ENCODE measurements around the gene CEP131.

CEP131 gene

GRCh38 chr17:81173052-81173761 lies 49.6 kb downstream of the CEP131 start:
- no peak for FAIRE-seq
- no peak for DNase-seq (ENCODE audit: extremely low spot score, insufficient read length, low read depth)

DNA sequence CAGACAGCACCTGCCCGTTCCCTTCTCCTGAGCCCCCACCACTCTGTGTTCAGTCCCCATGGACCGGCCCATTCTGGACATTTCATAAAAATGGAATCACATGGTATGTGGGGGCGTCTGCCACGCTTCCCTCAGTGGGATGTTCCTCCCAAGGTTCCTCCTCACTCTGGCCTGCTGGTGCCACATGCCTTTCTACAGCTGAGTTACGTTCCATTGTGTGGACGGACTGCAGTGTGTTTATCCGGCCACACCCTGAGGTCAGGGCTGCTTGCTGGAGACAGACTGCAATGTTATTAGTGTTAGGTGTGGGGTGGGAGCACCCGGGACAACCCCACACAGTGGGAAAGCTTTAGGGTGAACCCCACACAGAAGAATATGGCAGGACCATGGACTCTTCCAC lies 50.8 kb downstream of the CEP131 start:
- DNase-seq (ENCODE audit: extremely low spot score, insufficient read length, low read depth): no peak

DNA sequence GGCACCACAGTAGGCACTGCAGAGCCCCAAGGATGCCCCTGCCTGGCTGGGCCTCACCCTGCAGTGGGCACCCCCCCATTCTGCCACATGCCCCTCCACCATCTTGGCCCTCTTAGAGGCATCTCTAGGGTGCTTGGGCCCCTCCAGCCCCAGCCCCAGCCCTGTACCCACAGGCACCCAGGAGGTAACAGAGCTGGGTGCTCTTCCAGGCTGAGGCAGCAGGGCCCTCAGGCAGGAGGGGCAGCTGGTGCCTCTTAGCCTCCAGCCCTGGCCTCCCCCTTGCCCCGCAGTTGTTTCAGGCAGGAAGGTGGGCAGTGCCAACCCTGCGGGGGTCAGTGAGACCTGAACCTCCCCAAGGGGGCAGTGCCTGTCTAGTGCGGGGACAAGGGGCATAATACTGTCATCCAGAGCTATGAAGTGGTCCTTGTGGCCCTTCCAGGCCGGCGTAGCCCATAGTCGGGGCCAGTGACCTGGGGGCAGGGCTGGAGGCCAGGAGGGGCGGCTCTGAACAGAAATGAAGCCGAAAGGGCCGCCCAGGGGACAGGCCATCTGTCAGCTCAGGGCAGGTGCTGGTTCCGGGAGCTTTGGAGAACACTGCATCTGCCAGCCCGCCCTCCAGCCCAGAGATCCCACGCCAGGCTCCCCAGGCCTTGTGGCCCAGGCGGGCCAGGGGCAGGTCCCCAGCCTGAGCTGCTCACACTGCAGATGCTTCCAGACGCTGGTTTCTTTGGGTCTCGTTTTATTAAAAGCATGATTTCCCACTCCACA lies 51.9 kb downstream of the CEP131 start:
- no peak for FAIRE-seq
- no peak for DNase-seq (ENCODE audit: extremely low spot score, insufficient read length, low read depth)

More for the DNA sequence above, 50.8 kb downstream of the CEP131 start:
- FAIRE-seq: no peak

GRCh38 chr17:81169870-81170309 lies 52.9 kb downstream of the CEP131 start:
- FAIRE-seq: no peak

GRCh38 chr17:81167638-81168037 lies 55.1 kb downstream of the CEP131 start:
- DNase-seq (ENCODE audit: extremely low spot score, insufficient read length, low read depth) (no peak), FAIRE-seq (no peak)

More at GRCh38 chr17:81169870-81170309, 52.9 kb downstream of the CEP131 start:
- DNase-seq (ENCODE audit: extremely low spot score, insufficient read length, low read depth): no peak

DNA sequence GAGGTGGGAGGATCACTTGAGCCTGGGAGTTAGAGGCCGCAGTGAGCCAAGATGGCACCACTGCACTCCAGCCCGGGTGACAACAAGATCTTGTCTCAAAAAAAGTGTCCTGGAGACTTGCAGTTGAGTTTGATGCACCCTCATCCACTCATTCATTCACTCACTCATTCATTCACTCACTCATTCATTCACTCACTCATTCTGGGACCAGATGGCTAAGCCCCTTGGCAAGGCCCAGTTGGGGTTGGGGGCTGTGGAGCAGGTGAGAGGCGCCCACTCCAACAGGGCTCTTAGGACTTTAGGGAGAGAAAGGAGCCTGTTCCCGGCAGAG lies 55.6 kb downstream of the CEP131 start:
- no peak for FAIRE-seq
- no peak for DNase-seq (ENCODE audit: extremely low spot score, insufficient read length, low read depth)

GRCh38 chr17:81166033-81166492 lies 56.7 kb downstream of the CEP131 start, which contains the start of gene AATK:
Gene AATK, minus strand, starts transcription at chr17:81166221. Its CDS starts 229 bp downstream, at chr17:81165992.
- DNase-seq (ENCODE audit: extremely low spot score, insufficient read length, low read depth): no peak
- FAIRE-seq: no peak

DNA sequence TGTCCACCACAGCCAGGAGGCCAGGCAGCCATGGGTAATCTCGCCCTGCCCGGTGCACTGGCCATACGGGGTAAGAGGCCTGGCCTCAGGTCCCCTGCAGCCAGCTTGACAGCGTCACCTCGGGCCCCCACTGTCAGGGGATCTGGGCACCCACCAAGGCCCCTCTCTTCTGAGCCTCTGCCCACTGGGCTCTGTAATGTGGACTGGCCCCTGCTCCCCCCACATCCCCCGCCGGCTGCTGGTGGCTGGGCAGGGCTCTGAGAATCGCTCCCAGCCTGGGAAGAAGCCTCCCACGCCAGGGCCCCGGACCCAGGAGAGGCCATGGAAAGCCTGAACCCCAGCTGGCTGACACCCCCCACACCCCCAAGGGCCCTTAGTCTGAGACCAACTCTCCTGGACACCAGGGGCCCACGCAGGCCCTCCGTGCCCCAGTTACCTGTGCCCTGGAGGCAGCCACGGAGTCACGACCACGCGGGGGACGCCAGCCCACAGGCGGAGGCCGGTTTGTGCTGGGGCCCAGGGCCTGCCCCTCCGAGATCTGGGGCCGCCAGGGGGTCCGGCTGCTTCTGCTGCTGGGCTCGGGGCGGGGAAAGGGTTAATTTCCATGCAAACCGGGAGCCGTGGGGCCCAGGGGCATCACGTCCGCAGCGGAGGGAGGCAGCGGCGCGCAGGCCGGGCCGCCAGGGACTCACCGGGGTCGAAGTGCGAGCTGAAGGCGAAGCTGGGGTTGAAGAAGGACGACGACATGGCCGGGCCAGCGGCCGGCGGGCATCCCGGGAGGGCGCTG lies 57.3 kb downstream of the CEP131 start, which contains the start of gene PVALEF:
Gene PVALEF, plus strand, starts transcription at position 262 of the 787 bp plus-strand sequence. CDS start 15,720 bp downstream, outside the sequence.
- no peak for DNase-seq (ENCODE audit: extremely low spot score, insufficient read length, low read depth)
- no peak for FAIRE-seq

GRCh38 chr17:81164371-81165245 lies 58.2 kb downstream of the CEP131 start:
- DNase-seq (ENCODE audit: extremely low spot score, insufficient read length, low read depth) (no peak), FAIRE-seq (no peak)

DNA sequence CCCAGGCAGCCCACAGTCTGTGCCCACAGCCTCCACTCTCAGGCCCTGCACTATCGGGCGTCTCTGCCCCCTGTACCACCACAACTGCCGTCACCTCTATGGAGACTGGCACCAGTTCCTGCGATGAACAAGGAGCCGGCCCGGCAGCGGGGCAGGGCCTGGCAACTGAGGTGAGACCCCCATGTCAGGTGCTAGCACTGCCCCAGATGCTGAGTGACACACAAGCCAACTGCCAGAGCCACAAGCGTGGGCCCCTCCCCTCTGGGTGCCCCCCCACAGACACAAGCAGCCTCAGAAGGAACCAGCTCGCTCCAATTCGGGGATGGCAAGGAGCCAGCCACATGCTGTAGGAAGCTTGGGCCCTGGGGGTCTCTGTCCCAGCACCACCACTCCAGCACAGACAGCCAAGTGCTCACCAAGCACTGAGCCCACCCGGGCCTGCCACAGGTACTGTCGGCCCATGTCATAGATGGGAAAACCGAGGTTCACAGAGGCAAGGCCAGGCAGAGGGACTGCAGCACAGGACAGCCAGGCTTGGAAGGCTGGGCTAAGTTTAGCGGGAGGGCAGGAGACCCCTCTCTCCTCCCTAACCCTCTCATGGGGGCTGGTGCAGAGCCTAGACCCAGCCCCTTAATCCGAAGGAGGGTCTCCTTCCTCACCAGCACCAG lies 58.9 kb downstream of the CEP131 start:
- DNase-seq (ENCODE audit: extremely low spot score, insufficient read length, low read depth): no peak
- no peak for FAIRE-seq

DNA sequence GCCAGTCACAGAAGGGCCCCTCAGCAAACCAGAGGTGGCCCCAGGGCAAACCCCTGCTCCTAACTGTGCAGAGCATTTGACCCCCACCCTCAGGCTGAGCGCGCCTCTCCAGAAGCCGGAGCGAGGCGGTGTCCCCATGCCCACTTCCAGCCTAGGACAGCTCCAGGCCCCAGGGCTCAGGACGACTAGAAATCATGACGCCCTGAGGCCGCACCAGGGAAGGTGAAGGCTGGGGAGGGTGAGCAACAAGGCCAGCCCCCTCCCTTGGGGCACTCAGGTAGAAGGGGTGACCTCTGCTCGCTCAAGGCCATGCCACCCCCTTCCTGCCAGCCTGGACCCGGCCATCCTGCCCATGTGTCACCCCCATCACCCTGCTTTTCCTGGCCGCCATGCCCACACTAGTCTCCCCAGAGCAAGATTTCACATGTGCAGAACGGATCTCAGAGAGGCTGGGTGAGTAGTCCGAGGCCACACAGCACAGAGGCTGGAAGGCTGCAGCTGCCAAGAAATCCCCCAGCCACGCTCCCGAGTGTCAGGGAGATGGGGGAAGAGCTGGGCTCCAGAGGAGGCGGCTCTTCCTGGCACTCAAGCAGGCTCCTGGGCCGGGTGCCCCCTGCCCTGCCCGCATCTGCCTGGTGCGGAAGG lies 59.6 kb downstream of the CEP131 start:
- DNase-seq (ENCODE audit: extremely low spot score, insufficient read length, low read depth): no peak
- no peak for FAIRE-seq

DNA sequence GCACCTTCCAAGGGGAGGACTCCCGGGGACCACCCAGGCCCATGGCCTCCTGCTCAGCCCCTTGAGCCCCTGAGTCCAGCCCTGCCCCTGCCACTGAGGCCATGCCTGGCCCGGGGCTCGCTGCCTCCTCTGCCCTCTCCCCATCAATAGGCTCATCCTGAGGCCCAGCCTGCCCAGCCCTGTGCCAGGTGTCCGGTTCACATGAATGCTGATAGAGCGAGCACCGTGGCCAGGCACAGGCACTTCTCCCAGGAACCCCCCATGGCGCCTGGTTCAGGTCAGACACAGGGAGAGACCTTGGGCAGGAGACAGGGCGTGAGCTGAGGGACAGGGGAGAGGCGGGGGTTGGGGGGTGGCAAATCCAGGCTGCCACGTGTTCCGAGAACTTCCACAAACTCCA lies 60.3 kb downstream of the CEP131 start:
- no peak for FAIRE-seq
- no peak for DNase-seq (ENCODE audit: extremely low spot score, insufficient read length, low read depth)

GRCh38 chr17:81161972-81162371 lies 60.8 kb downstream of the CEP131 start:
- no peak for DNase-seq (ENCODE audit: extremely low spot score, insufficient read length, low read depth)
- no peak for FAIRE-seq

GRCh38 chr17:81161536-81161935 lies 61.2 kb downstream of the CEP131 start:
- FAIRE-seq (no peak), DNase-seq (ENCODE audit: extremely low spot score, insufficient read length, low read depth) (no peak)

- no peak for DNase-seq (ENCODE audit: extremely low spot score, insufficient read length, low read depth)
These were observed 61.9 kb downstream of the CEP131 start for GRCh38 chr17:81160747-81161453.

DNA sequence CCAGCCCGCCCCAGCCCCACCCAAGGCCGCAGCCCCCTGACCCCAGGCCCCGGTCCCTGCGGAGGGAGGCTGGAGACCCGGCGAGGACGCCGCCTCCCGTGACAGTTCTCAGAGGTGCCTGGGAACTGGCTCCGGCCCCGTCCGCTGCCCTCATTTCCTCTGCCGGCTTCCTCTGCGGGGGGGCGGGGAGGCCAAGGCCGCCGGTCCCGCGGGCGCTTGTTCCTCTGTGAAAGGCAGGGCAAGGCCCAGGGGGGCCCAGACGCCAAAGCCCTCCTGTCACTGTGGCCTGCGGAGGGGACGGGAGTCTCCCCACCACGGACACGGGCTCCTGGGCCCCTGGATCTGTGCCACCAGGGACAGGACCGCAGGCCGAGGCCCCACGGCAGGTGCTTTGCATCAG lies 62.5 kb downstream of the CEP131 start:
- DNase-seq (ENCODE audit: extremely low spot score, insufficient read length, low read depth): no peak
- FAIRE-seq: no peak

More at GRCh38 chr17:81160747-81161453, 61.9 kb downstream of the CEP131 start:
- no peak for FAIRE-seq

DNA sequence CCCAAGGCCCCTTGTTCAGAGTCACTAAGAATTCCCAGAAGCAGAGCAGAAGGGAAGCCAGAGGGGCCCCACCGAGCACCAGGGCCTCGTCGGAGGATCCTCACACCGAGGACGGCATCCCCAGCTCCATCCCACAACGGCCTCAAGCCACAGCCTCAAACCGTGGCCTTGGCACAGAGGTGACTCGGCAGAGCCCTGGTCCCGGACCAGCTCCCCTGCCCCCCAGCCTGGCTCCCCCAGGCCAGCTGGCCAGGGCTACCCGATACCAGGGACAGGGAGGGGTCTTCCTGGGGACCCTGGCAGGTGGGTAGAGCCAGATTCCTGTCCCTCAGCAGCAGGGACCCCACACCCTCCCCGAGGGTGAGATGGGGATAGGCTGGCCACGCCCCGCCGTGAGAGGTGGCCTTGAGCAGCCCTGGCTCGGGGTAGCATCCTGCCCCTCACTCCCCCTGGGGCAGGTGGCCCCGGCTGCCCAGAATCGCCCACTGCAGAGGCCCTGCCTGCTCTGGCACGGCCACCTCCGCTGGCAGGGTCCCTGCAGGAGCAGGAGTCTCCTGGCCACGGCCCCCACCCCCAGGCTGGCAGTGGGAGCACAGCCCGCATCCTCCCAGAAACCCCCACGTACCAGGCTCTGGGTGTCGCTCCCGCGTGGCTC lies 63.0 kb downstream of the CEP131 start:
- no peak for FAIRE-seq
- DNase-seq (ENCODE audit: extremely low spot score, insufficient read length, low read depth): no peak

Measured in GM18507 (cell line).